HepG2 (cell line): ENCODE data around the gene DPH5. TPM values are rescaled to one million over a fixed set of nuclear protein-coding genes. Genes with fewer than 3 reads are reported as not detected.

Experiments used
- ATAC-seq: fragments of 200-7000 bp; cut with Tn5 transposase; 3 replicates; pipeline ENCODE4 v1.9.1; 2020; ENCODE audit warnings: mild to moderate bottlenecking, moderate library complexity
- BruUV-seq: library from RNA; stranded (reverse); fragments of 400-500 nt; replicated peaks from 2 replicates; lab custom pipeline; 2021; lab: Mats Ljungman, UMichigan
- CTCF ChIA-PET: fragments of 300-600 bp; formaldehyde crosslinking; extraction: SDS; loops from one replicate; lab custom pipeline; 2021; ENCODE audit warnings: low total read pairs, inconsistent platforms, low intra/inter-chr PET ratio; lab: Yijun Ruan, JAX
- POLR2A ChIA-PET: fragments of 350-600 bp; sonication (Branson Sonifier 250); formaldehyde crosslinking; loops from one replicate; lab custom pipeline; 2020; ENCODE audit warnings: antibody characterized with exemption, inconsistent platforms; lab: Yijun Ruan, JAX
- DNase-seq: peaks from one replicate; pipeline ENCODE4 v3.0.0-alpha.2; 2015; ENCODE audit warnings: low spot score
- FAIRE-seq: peaks from 3 replicates; lab custom pipeline; 2011; peaks lifted over from hg19 to GRCh38; lab: Jason Lieb, UNC
- H2AFZ ChIP-seq: one replicate; pipeline ENCODE4 v1.6.1; 2011; ENCODE audit warnings: low read length, inconsistent platforms
- H3K27ac ChIP-seq: fragments of 300-600 bp; 3 replicates; pipeline ENCODE4 v1.8.0; 2011; ENCODE audit warnings: mixed run types, mild to moderate bottlenecking, mixed read lengths, low read length, inconsistent platforms; ENCODE audit not compliant: insufficient read depth; ENCODE audit errors: extremely low read length
- H3K27me3 ChIP-seq, 2 experiments: fragments of 200-600 bp in 1 of 2; 2 replicates in 1 of 2; 3 replicates in 1 of 2; pipeline versions ENCODE4 v1.6.0 to v1.8.0; 2011; ENCODE audit warnings: low read length in 2 of 2, mild to moderate bottlenecking in 2 of 2, moderate library complexity in 2 of 2, inconsistent platforms in 1 of 2; ENCODE audit not compliant: insufficient read depth in 2 of 2, control insufficient read depth in 1 of 2
- H3K36me3 ChIP-seq, 2 experiments: fragments of 200-600 bp in 1 of 2; replicated peaks in 1 of 2; 2 replicates in 1 of 2; 3 replicates in 1 of 2; pipeline versions ENCODE4 v1.5.1 to v1.8.0; 2011; ENCODE audit warnings: low read length in 2 of 2, inconsistent platforms in 1 of 2; ENCODE audit not compliant: insufficient read depth in 2 of 2, control insufficient read depth in 1 of 2
- H3K4me1 ChIP-seq: 2 replicates; pipeline ENCODE4 v1.5.1; 2012; ENCODE audit warnings: low read length, inconsistent platforms; ENCODE audit not compliant: insufficient read depth
- H3K4me2 ChIP-seq: 2 replicates; pipeline ENCODE4 v1.6.0; 2011; ENCODE audit warnings: low read depth, low read length, inconsistent platforms
- H3K4me3 ChIP-seq, 3 experiments: fragments of 200-600 bp in 1 of 3; sonication (generic), shearing (Covaris generic) in 1 of 3; replicated peaks in 1 of 3; 2 replicates each; pipeline ENCODE4 v1.5.1; 2011 to 2016; ENCODE audit warnings: low read length in 3 of 3, inconsistent platforms in 2 of 3, low read depth in 2 of 3, mild to moderate bottlenecking in 2 of 3, control low read depth in 1 of 3, mixed read lengths in 1 of 3; ENCODE audit not compliant: insufficient read depth in 1 of 3
- H3K79me2 ChIP-seq: one replicate; pipeline ENCODE4 v1.6.1; 2011; ENCODE audit warnings: low read length, inconsistent platforms; ENCODE audit not compliant: insufficient read depth
- H3K9ac ChIP-seq: 2 replicates; pipeline ENCODE4 v1.6.0; 2011; ENCODE audit warnings: mild to moderate bottlenecking, low read depth, low read length, inconsistent platforms; ENCODE audit not compliant: insufficient read depth
- H3K9me3 ChIP-seq: 2 replicates; pipeline ENCODE4 v1.5.1; 2012; ENCODE audit warnings: mild to moderate bottlenecking, low read length
- H4K20me1 ChIP-seq: 2 replicates; pipeline ENCODE4 v1.6.0; 2011; ENCODE audit warnings: inconsistent platforms, mild to moderate bottlenecking, low read length, moderate library complexity; ENCODE audit not compliant: insufficient read depth
- GATAD2A ChIP-seq: IDR thresholded peaks from 2 replicates; pipeline ENCODE4 v1.6.1; 2016
- LRRFIP1 ChIP-seq: sonication (generic); formaldehyde crosslinking; conservative IDR thresholded peaks from 2 replicates; pipeline ENCODE4 v1.4.0; 2020; ENCODE audit warnings: missing genetic modification reagents
- MXI1 ChIP-seq: IDR thresholded peaks from 3 replicates; pipeline ENCODE4 v1.6.1; 2012; ENCODE audit warnings: low read depth, low read length, inconsistent platforms, borderline replicate concordance
- NFE2L2 ChIP-seq: fragments of 150-350 bp; IDR thresholded peaks from 2 replicates; pipeline ENCODE4 v1.6.1; 2014; ENCODE audit warnings: low read length
- ZNF770 ChIP-seq: sonication (generic); formaldehyde crosslinking; IDR thresholded peaks from 2 replicates; pipeline ENCODE4 v1.5.0; 2020; ENCODE audit warnings: mild to moderate bottlenecking, missing genetic modification reagents
- ZNF879 ChIP-seq: sonication (generic); formaldehyde crosslinking; IDR thresholded peaks from 2 replicates; pipeline ENCODE4 v1.8.1; 2023; ENCODE audit warnings: missing genetic modification reagents
- in situ Hi-C: cut with HindIII; loops from 2 replicates; pipeline ENCODE4 v1.10.0; 2017; ENCODE audit warnings: low pct_unique_long_range_greater_than_20kb; ENCODE audit not compliant: extremely low pct_ligation_motif_present
- intact Hi-C: fragments of 100-400 bp; cut with micrococcal nuclease; formaldehyde crosslinking; loops from one replicate; pipeline ENCODE4 v1.10.0; 2022; ENCODE audit not compliant: unreplicated experiment
- polyA plus RNA-seq, 8 experiments: library from polyadenylated mRNA; depleted of rRNA in 3 of 8; stranded (reverse) in 7 of 8; unstranded in 1 of 8; fragments of >200 nt; fragmentation: Illumina TruSeq in 4 of 8; extraction: Trizol in 4 of 8; gene quantifications; 2 replicates each; pipeline versions ENCODE4 v1.2.1 to v1.2.3, GENCODE V29; 2011 to 2016; ENCODE audit warnings: low read depth in 4 of 8, missing spikeins in 1 of 8, mixed read lengths in 1 of 8; ENCODE audit not compliant: insufficient read depth in 1 of 8
- total RNA-seq, 5 experiments: library from RNA; depleted of rRNA; stranded (reverse); fragments of >200 nt; fragmentation: Illumina TruSeq; extraction: Trizol; gene quantifications; 2 replicates each; pipeline ENCODE4 v1.2.3, GENCODE V29; 2016; ENCODE audit warnings: low read depth in 1 of 5

The DPH5 gene
- total and polyA plus RNA-seq, 2 of the 13 experiments (the other 11 are each of a cell fraction or from before 2014, with no cell fraction given), result 53.2 to 79.6 TPM

- no peaks in the 10 kb centered on the region for H3K27me3 ChIP-seq
- POLR2A ChIA-PET, result no interaction called here
- no peak for FAIRE-seq
- no peaks in the 10 kb centered on the region for H3K4me1 ChIP-seq
- H3K36me3 ChIP-seq, result no peaks in the 10 kb centered on the region
- no peak overlapping the region for H2AFZ ChIP-seq
- no peaks in the 10 kb centered on the region for H3K9me3 ChIP-seq
- BruUV-seq, result no TSS peak
- H3K4me3 ChIP-seq, result no peak overlapping the region
- TF ChIP-seq ZNF879 (CRISPR knock-in tag) (no peak), GATAD2A (CRISPR knock-in tag) (no peak), ZNF770 (CRISPR knock-in tag) (no peak), LRRFIP1 (CRISPR knock-in tag) (no peak), NFE2L2 (no peak), MXI1 (no peak)
- CTCF ChIA-PET, result no interaction called here
- intact Hi-C loops, result no loop called here
- in situ Hi-C loops, result no loop called here
- H3K9ac ChIP-seq, result no peak overlapping the region
- DNase-seq, result no peak
- H3K27ac ChIP-seq, result no peak overlapping the region
- ATAC-seq, result no peak
- no peaks in the 10 kb centered on the region for H3K79me2 ChIP-seq
- H4K20me1 ChIP-seq, result no peaks in the 10 kb centered on the region
- H3K4me2 ChIP-seq, result no peak overlapping the region
Observed at GRCh38 chr1:101055623-101056022, 30.0 kb upstream of the DPH5 start.
